T-cell (primary cell): Measurements from ENCODE around the gene LGALS7. TPM values are rescaled to one million over a fixed set of nuclear protein-coding genes. Genes with fewer than 3 reads are reported as not detected.

Experiments used
- ATAC-seq, 4 experiments: fragments of 200-7000 bp in 3 of 4; fragments of 150-1000 bp in 1 of 4; cut with Tn5 transposase; replicated peaks in 1 of 4; 1 replicate in 3 of 4; 2 replicates in 1 of 4; pipeline ENCODE4 v1.10.0; 2021; ENCODE audit warnings: moderate library complexity in 3 of 4, mild to moderate bottlenecking in 2 of 4, moderate number of reproducible peaks in 1 of 4
- CTCF ChIA-PET, 2 donors: fragments of 300-600 bp; sonication (Branson Sonifier 250); formaldehyde crosslinking; loops; one replicate each; lab custom pipeline; 2022; ENCODE audit warnings: antibody characterized with exemption in 2 of 2; lab: Charles Lee
- POLR2A ChIA-PET, 2 donors: fragments of 300-600 bp; sonication (Branson Sonifier 250); formaldehyde crosslinking; loops; one replicate each; lab custom pipeline; 2022; ENCODE audit warnings: antibody characterized with exemption in 2 of 2; lab: Charles Lee
- DNase-seq, 35 experiments: peaks; one replicate each; pipeline versions ENCODE4 v3.0.0 to v3.0.0-alpha.2; 2013 to 2023
- H3K27ac ChIP-seq: one replicate; pipeline ENCODE4 v1.5.1; 2013; ENCODE audit warnings: low read length
- H3K27me3 ChIP-seq, 2 experiments: replicated peaks in 1 of 2; 1 replicate in 1 of 2; 2 replicates in 1 of 2; pipeline versions ENCODE4 v1.6.1 to v1.7.0; 2013; ENCODE audit warnings: low read length in 1 of 2, mixed read lengths in 1 of 2; ENCODE audit not compliant: control insufficient read depth in 2 of 2, insufficient read depth in 2 of 2; ENCODE audit errors: extremely low read depth in 1 of 2
- H3K36me3 ChIP-seq, 2 donors: 1 replicate in 1 of 2; 2 replicates in 1 of 2; pipeline versions ENCODE4 v1.6.1 to v1.7.0; 2013; ENCODE audit warnings: low read length in 1 of 2; ENCODE audit not compliant: control insufficient read depth in 2 of 2, insufficient read depth in 1 of 2; ENCODE audit errors: extremely low read depth in 1 of 2
- H3K4me1 ChIP-seq, 2 experiments: 1 replicate in 1 of 2; 2 replicates in 1 of 2; pipeline versions ENCODE4 v1.6.1 to v1.7.0; 2013; ENCODE audit warnings: low read length in 2 of 2, mixed read lengths in 1 of 2; ENCODE audit not compliant: insufficient read depth in 2 of 2, control insufficient read depth in 1 of 2; ENCODE audit errors: extremely low read depth in 1 of 2
- H3K4me3 ChIP-seq, 2 donors: 1 replicate in 1 of 2; 2 replicates in 1 of 2; pipeline versions ENCODE4 v1.5.1 to v1.7.0; 2013; ENCODE audit warnings: mild to moderate bottlenecking in 2 of 2, low read length in 1 of 2, moderate library complexity in 1 of 2; ENCODE audit not compliant: control insufficient read depth in 1 of 2; ENCODE audit errors: extremely low read depth in 1 of 2
- H3K9me3 ChIP-seq: 2 replicates; pipeline ENCODE4 v1.7.0; 2013
- H3K27ac Mint-ChIP-seq, 2 donors: one replicate each; pipeline ENCODE4 v1.8.0; 2020 to 2021; ENCODE audit warnings: mild to moderate bottlenecking in 2 of 2, mixed read lengths in 2 of 2
- H3K27me3 Mint-ChIP-seq, 2 donors: one replicate each; pipeline ENCODE4 v1.8.0; 2021 to 2022; ENCODE audit warnings: mixed read lengths in 2 of 2
- H3K36me3 Mint-ChIP-seq: one replicate; pipeline ENCODE4 v1.8.0; 2021; ENCODE audit warnings: mixed read lengths
- H3K4me1 Mint-ChIP-seq, 3 donors: one replicate each; pipeline ENCODE4 v1.8.0; 2020 to 2022; ENCODE audit warnings: mixed read lengths in 3 of 3, mild to moderate bottlenecking in 1 of 3
- H3K4me3 Mint-ChIP-seq, 3 donors: one replicate each; pipeline ENCODE4 v1.8.0; 2020 to 2022; ENCODE audit warnings: mild to moderate bottlenecking in 3 of 3, mixed read lengths in 3 of 3, moderate library complexity in 3 of 3
- H3K9me3 Mint-ChIP-seq, 3 donors: one replicate each; pipeline ENCODE4 v1.8.0; 2020 to 2022; ENCODE audit warnings: mixed read lengths in 3 of 3
- WGBS: methylation state at CpG from one replicate; pipeline ENCODE4 v1.1.5; 2013; ENCODE audit warnings: missing lambda C conversion rate; ENCODE audit not compliant: insufficient coverage; 5-methylcytosine and 5-hydroxymethylcytosine counted together
- total RNA-seq, 35 experiments: library from RNA in 6 of 35; stranded (reverse) in 6 of 35; fragments of 120-200 nt in 1 of 35; gene quantifications; one replicate each; pipeline versions ENCODE4 v1.2.1 to v1.2.4 and lab custom pipeline; 2013 to 2026

The LGALS7 gene
- total RNA-seq, 5 donors from 2014 or later (not counting 1 experiment from before 2014, with no cell fraction given), result not detected

- no peaks in the 10 kb centered on the region for H3K27me3 Mint-ChIP-seq
- no peak for ATAC-seq
Observed at GRCh38 chr19:38733493-38734175, 39.7 kb downstream of the LGALS7 start.

GRCh38 chr19:38733241-38733492 is 40.1 kb downstream of the LGALS7 start:
- H3K27me3 ChIP-seq, result peaks cover 0 to 5% of the 10 kb centered on the region in 2 experiments
- ChIA-PET CTCF (interaction anchor here (0.5 to 2.8 kb wide), 3 partner anchors 13 to 209 kb away, joined by 3 to 9 read pairs (median 3); partner anchors contain the start of genes MRPS12 (in 1 of the 2) and SARS2 (in 1 of the 2)), POLR2A (no interaction called here)
- Mint-ChIP-seq H3K4me1 (peaks cover 41 to 54% (median 45%) of the 10 kb centered on the region in 3 donors), H3K4me3 (no peak overlapping the region), H3K27ac (peak overlapping the region; percentile 88 to 90), H3K36me3 (peaks cover 6% of the 10 kb centered on the region), H3K27me3 (no peaks in the 10 kb centered on the region), H3K9me3 (no peaks in the 10 kb centered on the region)
- no peaks in the 10 kb centered on the region for H3K36me3 ChIP-seq
- peak overlapping the region; percentile 71 for H3K27ac ChIP-seq
- ATAC-seq (no peak), DNase-seq (no peak)
- H3K4me3 ChIP-seq, result no peak overlapping the region
- H3K4me1 ChIP-seq, result peaks cover 11 to 56% of the 10 kb centered on the region in 2 experiments
- no CpG with 5 or more reads among the region's 1 CpG for WGBS
- H3K9me3 ChIP-seq, result no peaks in the 10 kb centered on the region

More at GRCh38 chr19:38733493-38734175, 39.7 kb downstream of the LGALS7 start:
- DNase-seq, result peak in 1 of 35 experiments; percentile 32
- Histone ChIP-seq H3K27ac (peak overlapping the region; percentile 71), H3K36me3 (no peaks in the 10 kb centered on the region), H3K4me3 (peak overlapping the region in 1 of 2 donors; percentile 51), H3K4me1 (peaks cover 11 to 60% of the 10 kb centered on the region in 2 experiments), H3K9me3 (no peaks in the 10 kb centered on the region), H3K27me3 (peaks cover 0 to 5% of the 10 kb centered on the region in 2 experiments)
- H3K9me3 Mint-ChIP-seq, result no peaks in the 10 kb centered on the region
- ChIA-PET CTCF (interaction anchor here (0.7 to 2.8 kb wide), 2 partner anchors 197 to 208 kb away, joined by 3 to 9 read pairs; partner anchors contain the start of genes MRPS12 (in 1 of the 2) and SARS2 (in 1 of the 2)), POLR2A (no interaction called here)
- WGBS, result 51% methylated on average over 4 of the region's 6 CpGs
- H3K4me1 Mint-ChIP-seq, result peaks cover 43 to 57% (median 48%) of the 10 kb centered on the region in 3 donors
- H3K27ac Mint-ChIP-seq, result peak overlapping the region; percentile 88 to 90
- H3K4me3 Mint-ChIP-seq, result peak overlapping the region in 2 of 3 donors; percentile 13 to 59
- H3K36me3 Mint-ChIP-seq, result peaks cover 6% of the 10 kb centered on the region

GRCh38 chr19:38731654-38732301 is 41.5 kb downstream of the LGALS7 start:
- Mint-ChIP-seq H3K27me3 (no peaks in the 10 kb centered on the region), H3K9me3 (no peaks in the 10 kb centered on the region), H3K4me3 (no peak overlapping the region), H3K27ac (peak overlapping the region; percentile 62 to 90), H3K4me1 (peaks cover 35 to 46% (median 38%) of the 10 kb centered on the region in 3 donors), H3K36me3 (peaks cover 6% of the 10 kb centered on the region)
- no peak overlapping the region for H3K4me3 ChIP-seq
- peak overlapping the region; percentile 23 for H3K27ac ChIP-seq
- peaks cover 0 to 2% of the 10 kb centered on the region in 2 experiments for H3K27me3 ChIP-seq
- ATAC-seq (no peak), DNase-seq (no peak)
- WGBS, result 80% methylated on average over 9 of the region's 10 CpGs
- H3K4me1 ChIP-seq, result peaks cover 11 to 58% of the 10 kb centered on the region in 2 experiments
- no peaks in the 10 kb centered on the region for H3K9me3 ChIP-seq
- ChIA-PET POLR2A (no interaction called here), CTCF (no interaction called here)
- peaks cover 0 to 12% of the 10 kb centered on the region in 2 donors for H3K36me3 ChIP-seq

GRCh38 chr19:38730731-38731589 is 42.4 kb downstream of the LGALS7 start:
- WGBS, result 100% methylated on average over 1 of the region's 19 CpGs
- ATAC-seq, result no peak
- CTCF ChIA-PET, result no interaction called here
- no peaks in the 10 kb centered on the region for H3K27me3 Mint-ChIP-seq
- H3K4me1 ChIP-seq, result peaks cover 7 to 58% of the 10 kb centered on the region in 2 experiments
- POLR2A ChIA-PET, result no interaction called here
- DNase-seq, result no peak
- no peak overlapping the region for H3K4me3 Mint-ChIP-seq
- no peak overlapping the region for H3K4me3 ChIP-seq
- peaks cover 8% of the 10 kb centered on the region for H3K36me3 Mint-ChIP-seq
- H3K9me3 ChIP-seq, result no peaks in the 10 kb centered on the region
- peak overlapping the region; percentile 62 to 90 for H3K27ac Mint-ChIP-seq
- no peaks in the 10 kb centered on the region for H3K27me3 ChIP-seq
- no peaks in the 10 kb centered on the region for H3K9me3 Mint-ChIP-seq
- H3K4me1 Mint-ChIP-seq, result peaks cover 38 to 41% (median 39%) of the 10 kb centered on the region in 3 donors
- H3K27ac ChIP-seq, result no peak overlapping the region
- H3K36me3 ChIP-seq, result peaks cover 0 to 20% of the 10 kb centered on the region in 2 donors

GRCh38 chr19:38730470-38730730 is 42.9 kb downstream of the LGALS7 start:
- 96% methylated on average over 7 of the region's 7 CpGs for WGBS

More at GRCh38 chr19:38730470-38730730, 42.9 kb downstream of the LGALS7 start:
- Mint-ChIP-seq H3K36me3 (peaks cover 8% of the 10 kb centered on the region), H3K9me3 (no peaks in the 10 kb centered on the region), H3K4me3 (no peak overlapping the region), H3K27me3 (no peaks in the 10 kb centered on the region), H3K27ac (peak overlapping the region; percentile 14 to 55), H3K4me1 (peaks cover 38 to 40% (median 38%) of the 10 kb centered on the region in 3 donors)
- ATAC-seq (no peak), DNase-seq (no peak)
- Histone ChIP-seq H3K9me3 (no peaks in the 10 kb centered on the region), H3K4me3 (no peak overlapping the region), H3K27ac (no peak overlapping the region), H3K36me3 (peaks cover under 1 to 25% of the 10 kb centered on the region in 2 donors), H3K27me3 (no peaks in the 10 kb centered on the region), H3K4me1 (peaks cover 7 to 61% of the 10 kb centered on the region in 2 experiments)
- ChIA-PET POLR2A (no interaction called here), CTCF (interaction anchor here in 1 of 2 donors (0.6 to 0.8 kb wide), 2 partner anchors 156 to 157 kb away, joined by 3 to 5 read pairs; no protein-coding TSS in a partner anchor)
